Choroid plexus epithelial cell (primary cell): ENCODE data around the gene SLC6A3.
"Not testable (repeated sequence)": the region's sequence is repeated elsewhere in the genome, so short reads cannot be mapped to it uniquely, and the experiment has no call there.

Source experiments
- DNase-seq: peaks from one replicate; pipeline ENCODE4 v3.0.0-alpha.2; 2010; ENCODE audit warnings: low read depth
- H3K4me3 ChIP-seq: 2 replicates; pipeline ENCODE4 v1.5.1; 2011; ENCODE audit warnings: low read depth, mild to moderate bottlenecking, control low read depth, low read length, moderate library complexity
- CTCF ChIP-seq: conservative IDR thresholded peaks from 2 replicates; pipeline ENCODE4 v1.5.1; 2011; ENCODE audit warnings: low read depth, mild to moderate bottlenecking, control low read depth, inconsistent platforms, low read length, moderate library complexity

SLC6A3 gene

GRCh38 chr5:1478271-1479035 is 33.2 kb upstream of the SLC6A3 start:
- H3K4me3 ChIP-seq, result no peak overlapping the region
- no peak for DNase-seq
- TF ChIP-seq CTCF, result peak; percentile 10

GRCh38 chr5:1477341-1477740 is 32.1 kb upstream of the SLC6A3 start:
- DNase-seq, result no peak
- no peak for TF ChIP-seq CTCF
- no peak overlapping the region for H3K4me3 ChIP-seq

- no peak for TF ChIP-seq CTCF
- no peak overlapping the region for H3K4me3 ChIP-seq
- DNase-seq, result no peak
Observed at GRCh38 chr5:1476967-1477310, 31.7 kb upstream of the SLC6A3 start.

- no peak for TF ChIP-seq CTCF
- no peak overlapping the region for H3K4me3 ChIP-seq
- DNase-seq, result no peak
Observed at GRCh38 chr5:1476181-1476966, 31.1 kb upstream of the SLC6A3 start.

GRCh38 chr5:1475544-1475900 is 30.3 kb upstream of the SLC6A3 start:
- DNase-seq, H3K4me3 ChIP-seq: not testable (repeated sequence)

GRCh38 chr5:1474866-1475543 is 29.8 kb upstream of the SLC6A3 start:
- H3K4me3 ChIP-seq, result no peak overlapping the region
- TF ChIP-seq CTCF, result no peak
- DNase-seq, result no peak

- no peak for DNase-seq
- no peak for TF ChIP-seq CTCF
- no peak overlapping the region for H3K4me3 ChIP-seq
Observed at GRCh38 chr5:1474183-1474839, 29.1 kb upstream of the SLC6A3 start.
